HepG2 (cell line): ENCODE measurements around the gene GLIS2. TPM values are rescaled to one million over a fixed set of nuclear protein-coding genes. Genes with fewer than 3 reads are reported as not detected.

Source experiments
- ATRX ChIP-seq: sonication (generic); formaldehyde crosslinking; IDR thresholded peaks from 2 replicates; pipeline ENCODE4 v1.4.0; 2020; ENCODE audit warnings: missing genetic modification reagents, borderline replicate concordance
- GLMP ChIP-seq: sonication (generic); formaldehyde crosslinking; IDR thresholded peaks from 2 replicates; pipeline ENCODE4 v1.9.0; 2021; ENCODE audit warnings: missing genetic modification reagents, mild to moderate bottlenecking, borderline replicate concordance
- HDAC6 ChIP-seq: fragments of 200-600 bp; sonication (generic); IDR thresholded peaks from 2 replicates; pipeline ENCODE4 v1.7.0; 2017; ENCODE audit warnings: mild to moderate bottlenecking, antibody characterized with exemption, low read length, low read depth
- HOXA7 ChIP-seq: sonication (generic); formaldehyde crosslinking; IDR thresholded peaks from 2 replicates; pipeline ENCODE4 v1.8.1; 2022; ENCODE audit warnings: mild to moderate bottlenecking, missing genetic modification reagents, moderate library complexity
- HOXD1 ChIP-seq: sonication (generic); formaldehyde crosslinking; IDR thresholded peaks from 2 replicates; pipeline ENCODE4 v1.5.0; 2020; ENCODE audit warnings: missing genetic modification reagents
- MXI1 ChIP-seq: IDR thresholded peaks from 3 replicates; pipeline ENCODE4 v1.6.1; 2012; ENCODE audit warnings: low read depth, low read length, inconsistent platforms, borderline replicate concordance
- MYPOP ChIP-seq: sonication (generic); formaldehyde crosslinking; IDR thresholded peaks from 2 replicates; pipeline ENCODE4 v1.8.1; 2023; ENCODE audit warnings: mild to moderate bottlenecking, moderate library complexity, missing genetic modification reagents
- NFYB ChIP-seq: sonication (generic); formaldehyde crosslinking; IDR thresholded peaks from 2 replicates; pipeline ENCODE4 v1.4.0; 2020; ENCODE audit warnings: missing genetic modification reagents
- PAWR ChIP-seq: sonication (generic); formaldehyde crosslinking; IDR thresholded peaks from 2 replicates; pipeline ENCODE4 v1.4.0; 2020; ENCODE audit warnings: missing genetic modification reagents, mild to moderate bottlenecking, borderline replicate concordance
- PITX1 ChIP-seq: sonication (generic); formaldehyde crosslinking; IDR thresholded peaks from 2 replicates; pipeline ENCODE4 v1.5.1; 2020; ENCODE audit warnings: mild to moderate bottlenecking, missing genetic modification reagents
- POLR2AphosphoS2 ChIP-seq: IDR thresholded peaks from 2 replicates; pipeline ENCODE4 v1.6.1; 2011; ENCODE audit warnings: low read depth, low read length, improper control_type of control experiment
- RELA ChIP-seq: sonication (generic); formaldehyde crosslinking; IDR thresholded peaks from 2 replicates; pipeline ENCODE4 v1.4.0; 2020; ENCODE audit warnings: missing genetic modification reagents
- SIN3A ChIP-seq: IDR thresholded peaks from 2 replicates; pipeline ENCODE4 v1.6.1; 2011; ENCODE audit warnings: low read depth, mild to moderate bottlenecking, control low read depth, low read length, borderline replicate concordance
- ZBTB1 ChIP-seq: sonication (generic); formaldehyde crosslinking; IDR thresholded peaks from 2 replicates; pipeline ENCODE4 v1.4.0; 2020; ENCODE audit warnings: missing genetic modification reagents, borderline replicate concordance
- ZFP41 ChIP-seq: sonication (generic); formaldehyde crosslinking; IDR thresholded peaks from 2 replicates; pipeline ENCODE4 v1.4.0; 2020; ENCODE audit warnings: mild to moderate bottlenecking, missing genetic modification reagents, borderline replicate concordance
- ZNF264 ChIP-seq: sonication (generic); formaldehyde crosslinking; IDR thresholded peaks from 2 replicates; pipeline ENCODE4 v1.4.0; 2020; ENCODE audit warnings: missing genetic modification reagents
- ZNF792 ChIP-seq: IDR thresholded peaks from 2 replicates; pipeline ENCODE4 v1.6.1; 2016
- polyA plus RNA-seq, 8 experiments: library from polyadenylated mRNA; depleted of rRNA in 3 of 8; stranded (reverse) in 7 of 8; unstranded in 1 of 8; fragments of >200 nt; fragmentation: Illumina TruSeq in 4 of 8; extraction: Trizol in 4 of 8; gene quantifications; 2 replicates each; pipeline versions ENCODE4 v1.2.1 to v1.2.3, GENCODE V29; 2011 to 2016; ENCODE audit warnings: low read depth in 4 of 8, missing spikeins in 1 of 8, mixed read lengths in 1 of 8; ENCODE audit not compliant: insufficient read depth in 1 of 8
- total RNA-seq, 5 experiments: library from RNA; depleted of rRNA; stranded (reverse); fragments of >200 nt; fragmentation: Illumina TruSeq; extraction: Trizol; gene quantifications; 2 replicates each; pipeline ENCODE4 v1.2.3, GENCODE V29; 2016; ENCODE audit warnings: low read depth in 1 of 5
- TF ChIP-seq, protein P1 (sequence below): sonication (generic); formaldehyde crosslinking; IDR thresholded peaks from 2 replicates; pipeline ENCODE4 v1.5.1; 2020; ENCODE audit warnings: mild to moderate bottlenecking, missing genetic modification reagents, moderate library complexity
- TF ChIP-seq, protein P2 (sequence below): sonication (generic); formaldehyde crosslinking; conservative IDR thresholded peaks from 2 replicates; pipeline ENCODE4 v1.5.0; 2020; ENCODE audit warnings: missing genetic modification reagents
- TF ChIP-seq, protein P3 (sequence below): sonication (generic); formaldehyde crosslinking; conservative IDR thresholded peaks from 2 replicates; pipeline ENCODE4 v1.8.1; 2023; ENCODE audit warnings: missing genetic modification reagents

GLIS2 gene
- total and polyA plus RNA-seq, 2 of the 13 experiments (the other 11 are each of a cell fraction or from before 2014, with no cell fraction given), result 0.28 to 0.29 TPM

DNA sequence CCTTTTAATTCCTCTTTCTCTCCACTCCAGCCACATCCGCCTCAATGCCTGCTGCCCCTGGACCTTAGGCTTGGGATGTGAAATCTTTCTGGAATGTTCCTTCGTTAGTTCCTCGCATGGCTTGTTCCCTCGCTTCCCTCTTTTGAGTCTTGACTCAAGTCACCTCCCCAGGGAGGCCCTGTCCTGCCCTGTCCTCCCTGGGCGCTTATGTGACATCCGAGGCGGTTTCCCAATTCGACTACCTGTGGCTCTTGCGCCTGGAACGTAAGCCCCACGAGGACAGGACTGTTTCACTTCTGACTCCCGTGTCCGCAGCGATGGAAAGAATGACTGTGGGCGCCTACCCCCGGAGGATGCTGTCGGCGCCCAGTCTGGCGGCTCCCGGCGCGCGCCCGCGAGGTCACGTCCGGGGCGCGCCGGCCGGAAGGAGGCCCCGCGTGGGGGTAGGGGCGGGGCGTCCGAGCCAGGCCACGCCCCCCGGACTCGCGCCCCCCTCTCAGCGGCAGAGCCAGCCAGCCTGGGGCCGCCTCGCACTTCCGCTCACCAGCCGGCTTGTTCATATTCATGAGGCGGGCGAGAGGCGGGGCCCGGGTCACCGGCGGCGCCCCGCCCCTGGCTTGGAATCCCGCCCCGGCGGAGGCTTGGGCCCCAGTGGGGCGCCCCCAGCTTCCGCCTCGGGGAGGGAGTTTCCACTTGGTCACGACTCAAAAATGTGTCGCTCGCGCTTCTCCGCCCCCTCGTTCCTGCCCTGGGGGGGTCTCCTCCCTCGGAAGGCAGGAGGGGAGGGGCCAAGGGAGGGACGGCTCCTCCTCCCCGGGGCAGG, 8.4 kb upstream of the GLIS2 start (continued):
- no peak for TF ChIP-seq GLMP (CRISPR knock-in tag)
- 0 out of 2 replicates have a peak, but pooled peaks have one; percentile 39 for TF ChIP-seq SIN3A
- no peak for TF ChIP-seq NFYB
- no peak for TF ChIP-seq ZBTB1 (CRISPR knock-in tag)
- no peak for TF ChIP-seq HOXA7 (CRISPR knock-in tag)
- TF ChIP-seq, protein P1, sequence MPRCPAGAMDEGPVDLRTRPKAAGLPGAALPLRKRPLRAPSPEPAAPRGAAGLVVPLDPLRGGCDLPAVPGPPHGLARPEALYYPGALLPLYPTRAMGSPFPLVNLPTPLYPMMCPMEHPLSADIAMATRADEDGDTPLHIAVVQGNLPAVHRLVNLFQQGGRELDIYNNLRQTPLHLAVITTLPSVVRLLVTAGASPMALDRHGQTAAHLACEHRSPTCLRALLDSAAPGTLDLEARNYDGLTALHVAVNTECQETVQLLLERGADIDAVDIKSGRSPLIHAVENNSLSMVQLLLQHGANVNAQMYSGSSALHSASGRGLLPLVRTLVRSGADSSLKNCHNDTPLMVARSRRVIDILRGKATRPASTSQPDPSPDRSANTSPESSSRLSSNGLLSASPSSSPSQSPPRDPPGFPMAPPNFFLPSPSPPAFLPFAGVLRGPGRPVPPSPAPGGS (CRISPR knock-in tag), result no peak
- TF ChIP-seq POLR2AphosphoS2, result no peak
- TF ChIP-seq PITX1, result no peak
- TF ChIP-seq, protein P2, sequence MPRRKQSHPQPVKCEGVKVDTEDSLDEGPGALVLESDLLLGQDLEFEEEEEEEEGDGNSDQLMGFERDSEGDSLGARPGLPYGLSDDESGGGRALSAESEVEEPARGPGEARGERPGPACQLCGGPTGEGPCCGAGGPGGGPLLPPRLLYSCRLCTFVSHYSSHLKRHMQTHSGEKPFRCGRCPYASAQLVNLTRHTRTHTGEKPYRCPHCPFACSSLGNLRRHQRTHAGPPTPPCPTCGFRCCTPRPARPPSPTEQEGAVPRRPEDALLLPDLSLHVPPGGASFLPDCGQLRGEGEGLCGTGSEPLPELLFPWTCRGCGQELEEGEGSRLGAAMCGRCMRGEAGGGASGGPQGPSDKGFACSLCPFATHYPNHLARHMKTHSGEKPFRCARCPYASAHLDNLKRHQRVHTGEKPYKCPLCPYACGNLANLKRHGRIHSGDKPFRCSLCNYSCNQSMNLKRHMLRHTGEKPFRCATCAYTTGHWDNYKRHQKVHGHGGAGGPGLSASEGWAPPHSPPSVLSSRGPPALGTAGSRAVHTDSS (CRISPR knock-in tag), result no peak
- peak; percentile 38; the same call in 1 of the 3 replicates for TF ChIP-seq MXI1
- no peak for TF ChIP-seq MYPOP (CRISPR knock-in tag)
- TF ChIP-seq RELA, result no peak; the same call in 1 of the 2 replicates
- no peak for TF ChIP-seq ZNF264 (CRISPR knock-in tag)
- no peak for TF ChIP-seq ZNF792 (CRISPR knock-in tag)
- no peak for TF ChIP-seq ZFP41
- no peak for TF ChIP-seq HDAC6
- TF ChIP-seq ATRX (CRISPR knock-in tag), result no peak
- TF ChIP-seq HOXD1, result no peak
- TF ChIP-seq PAWR (CRISPR knock-in tag), result no peak
- TF ChIP-seq, protein P3, sequence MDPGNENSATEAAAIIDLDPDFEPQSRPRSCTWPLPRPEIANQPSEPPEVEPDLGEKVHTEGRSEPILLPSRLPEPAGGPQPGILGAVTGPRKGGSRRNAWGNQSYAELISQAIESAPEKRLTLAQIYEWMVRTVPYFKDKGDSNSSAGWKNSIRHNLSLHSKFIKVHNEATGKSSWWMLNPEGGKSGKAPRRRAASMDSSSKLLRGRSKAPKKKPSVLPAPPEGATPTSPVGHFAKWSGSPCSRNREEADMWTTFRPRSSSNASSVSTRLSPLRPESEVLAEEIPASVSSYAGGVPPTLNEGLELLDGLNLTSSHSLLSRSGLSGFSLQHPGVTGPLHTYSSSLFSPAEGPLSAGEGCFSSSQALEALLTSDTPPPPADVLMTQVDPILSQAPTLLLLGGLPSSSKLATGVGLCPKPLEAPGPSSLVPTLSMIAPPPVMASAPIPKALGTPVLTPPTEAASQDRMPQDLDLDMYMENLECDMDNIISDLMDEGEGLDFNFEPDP, result no peak
